Neural crest cell (in vitro differentiated cells): ENCODE data around the gene NCAPD2. TPM values are rescaled to one million over a fixed set of nuclear protein-coding genes. Genes with fewer than 3 reads are reported as not detected.

Experiments
- DNase-seq: peaks from one replicate; pipeline ENCODE4 v3.0.0; 2021; ENCODE audit warnings: low read depth, mixed read lengths, low spot score
- H3K27ac Mint-ChIP-seq: one replicate; pipeline ENCODE4 v1.8.0; 2021; ENCODE audit warnings: mild to moderate bottlenecking, mixed read lengths; ENCODE audit not compliant: unreplicated experiment
- H3K27me3 Mint-ChIP-seq: 2 replicates; pipeline ENCODE4 v1.8.0; 2021; ENCODE audit warnings: low read depth, mild to moderate bottlenecking, mixed read lengths
- H3K36me3 Mint-ChIP-seq: 2 replicates; pipeline ENCODE4 v1.8.0; 2021; ENCODE audit warnings: low read depth, mild to moderate bottlenecking, mixed read lengths
- H3K4me1 Mint-ChIP-seq: 2 replicates; pipeline ENCODE4 v1.8.0; 2021; ENCODE audit warnings: mixed read lengths
- H3K4me3 Mint-ChIP-seq: one replicate; pipeline ENCODE4 v1.8.0; 2021; ENCODE audit warnings: mild to moderate bottlenecking, mixed read lengths
- H3K9me3 Mint-ChIP-seq: 2 replicates; pipeline ENCODE4 v1.8.0; 2021; ENCODE audit warnings: mixed read lengths
- CTCF ChIP-seq: fragments of 200-600 bp; sonication (generic); conservative IDR thresholded peaks from 2 replicates; pipeline ENCODE4 v1.5.0; 2021; ENCODE audit warnings: antibody characterized with exemption, mild to moderate bottlenecking
- total RNA-seq: library from RNA; stranded (reverse); gene quantifications from 2 replicates; pipeline ENCODE4 v1.2.1, GENCODE V29; 2021

The NCAPD2 gene
- total RNA-seq, 1 donor from 2014 or later: 133 TPM

DNA sequence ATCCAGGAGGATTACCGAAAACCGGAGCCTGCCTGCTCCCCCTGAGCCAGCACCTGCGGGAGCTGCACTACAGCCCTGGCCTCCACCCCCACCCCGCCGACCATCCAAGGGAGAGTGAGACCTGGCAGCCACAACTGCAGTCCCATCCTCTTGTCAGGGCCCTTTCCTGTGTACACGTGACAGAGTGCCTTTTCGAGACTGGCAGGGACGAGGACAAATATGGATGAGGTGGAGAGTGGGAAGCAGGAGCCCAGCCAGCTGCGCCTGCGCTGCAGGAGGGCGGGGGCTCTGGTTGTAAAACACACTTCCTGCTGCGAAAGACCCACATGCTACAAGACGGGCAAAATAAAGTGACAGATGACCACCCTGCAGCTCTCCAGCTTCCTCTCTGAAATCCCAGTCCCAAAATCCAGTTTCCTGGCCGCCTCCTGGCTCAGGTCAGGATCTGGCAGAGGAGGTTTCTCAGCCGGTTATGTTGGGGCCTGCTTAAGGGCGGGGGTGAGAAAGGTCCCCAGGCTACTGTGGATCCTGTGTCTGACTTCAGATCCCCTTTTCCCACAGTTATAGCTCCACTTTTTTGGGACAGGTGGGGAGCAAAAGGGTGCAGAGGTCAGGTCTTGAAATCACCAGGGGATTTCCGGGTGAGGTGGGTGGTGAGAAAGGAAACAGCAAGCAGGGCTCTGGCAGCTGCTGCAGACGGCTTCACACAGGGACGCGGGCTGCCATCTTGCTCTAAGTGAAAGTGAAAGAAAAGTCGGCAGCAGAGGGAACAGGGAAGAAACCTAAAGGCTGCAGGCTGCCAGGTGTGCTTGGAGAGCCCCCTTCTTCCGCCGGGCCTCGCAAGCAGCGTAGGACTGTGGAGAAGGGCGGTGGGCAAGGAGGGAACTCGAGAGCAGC is 42.3 kb upstream of the NCAPD2 start, which contains the start of gene TAPBPL:
Gene TAPBPL (plus strand): TSS at position 695 of the 897 bp plus-strand sequence. CDS start 207 bp downstream, outside the sequence.
- no peak for TF ChIP-seq CTCF
- Mint-ChIP-seq H3K9me3 (no peaks in the 10 kb centered on the region), H3K4me1 (peaks cover 26% of the 10 kb centered on the region), H3K27me3 (no peaks in the 10 kb centered on the region), H3K27ac (peak within 1 kb of the TSS; percentile 92), H3K4me3 (peak within 1 kb of the TSS; percentile 87), H3K36me3 (no peaks in the 10 kb centered on the region)
- DNase-seq: peak; percentile 44

DNA sequence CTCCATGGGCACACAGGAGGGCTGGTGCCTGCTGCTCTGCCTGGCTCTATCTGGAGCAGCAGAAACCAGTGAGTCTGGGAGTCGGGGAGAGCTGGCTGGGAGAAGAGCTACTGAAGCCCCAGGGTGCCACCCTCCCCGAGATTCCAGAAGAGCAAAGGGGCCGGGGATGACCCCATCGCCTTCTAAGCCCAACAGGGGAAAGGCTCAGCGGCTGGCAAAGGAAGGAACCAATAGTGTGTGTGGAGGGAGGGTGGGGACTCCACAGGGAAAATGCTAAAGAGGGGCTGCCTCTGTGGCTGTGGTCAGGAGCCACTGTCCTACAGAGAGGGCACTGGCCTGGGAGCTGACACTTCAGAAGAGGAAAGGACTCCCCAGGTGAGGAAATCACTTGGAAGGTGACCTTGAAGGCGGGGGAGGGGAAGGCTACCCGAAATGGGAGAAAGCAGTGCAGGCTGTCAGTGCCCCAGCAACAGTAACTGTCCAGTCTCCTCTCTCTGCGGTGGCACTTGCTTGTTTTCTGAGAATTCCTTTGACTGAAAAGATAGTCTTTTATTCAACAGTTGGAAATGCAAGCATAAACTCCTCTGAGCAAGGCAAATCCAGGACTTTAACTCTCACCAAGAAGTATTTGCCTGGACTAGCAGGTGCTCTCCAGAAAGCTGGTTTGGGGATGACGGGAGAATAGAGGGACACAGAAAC is 41.5 kb upstream of the NCAPD2 start:
- Mint-ChIP-seq H3K27me3 (no peaks in the 10 kb centered on the region), H3K4me1 (peaks cover 26% of the 10 kb centered on the region), H3K9me3 (no peaks in the 10 kb centered on the region), H3K36me3 (no peaks in the 10 kb centered on the region), H3K4me3 (peak overlapping the region; percentile 87), H3K27ac (peak overlapping the region; percentile 92)
- no peak for DNase-seq
- no peak for TF ChIP-seq CTCF

DNA sequence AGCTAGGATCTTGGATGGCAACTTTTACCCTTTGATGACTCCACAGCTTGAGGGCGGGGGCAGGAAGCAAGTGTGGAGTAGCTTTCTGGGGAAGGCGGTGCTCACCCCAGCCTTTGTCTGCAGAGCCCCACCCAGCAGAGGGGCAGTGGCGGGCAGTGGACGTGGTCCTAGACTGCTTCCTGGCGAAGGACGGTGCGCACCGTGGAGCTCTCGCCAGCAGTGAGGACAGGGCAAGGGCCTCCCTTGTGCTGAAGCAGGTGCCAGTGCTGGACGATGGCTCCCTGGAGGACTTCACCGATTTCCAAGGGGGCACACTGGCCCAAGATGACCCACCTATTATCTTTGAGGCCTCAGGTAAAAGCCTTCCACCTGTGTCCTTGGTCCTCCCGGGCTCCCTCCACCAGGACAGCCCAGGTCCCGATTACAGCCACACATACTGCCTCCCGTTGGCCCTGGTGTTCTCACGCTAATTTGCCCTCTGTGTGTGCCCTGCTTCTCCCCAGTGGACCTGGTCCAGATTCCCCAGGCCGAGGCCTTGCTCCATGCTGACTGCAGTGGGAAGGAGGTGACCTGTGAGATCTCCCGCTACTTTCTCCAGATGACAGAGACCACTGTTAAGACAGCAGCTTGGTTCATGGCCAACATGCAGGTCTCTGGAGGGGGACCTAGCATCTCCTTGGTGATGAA is 40.8 kb upstream of the NCAPD2 start:
- peaks cover 26% of the 10 kb centered on the region for H3K4me1 Mint-ChIP-seq
- no peak for DNase-seq
- no peaks in the 10 kb centered on the region for H3K27me3 Mint-ChIP-seq
- H3K36me3 Mint-ChIP-seq: no peaks in the 10 kb centered on the region
- no peak overlapping the region for H3K27ac Mint-ChIP-seq
- no peaks in the 10 kb centered on the region for H3K9me3 Mint-ChIP-seq
- no peak overlapping the region for H3K4me3 Mint-ChIP-seq
- TF ChIP-seq CTCF: no peak

- no peak overlapping the region for H3K4me3 Mint-ChIP-seq
- no peak overlapping the region for H3K27ac Mint-ChIP-seq
- DNase-seq: no peak
- no peaks in the 10 kb centered on the region for H3K27me3 Mint-ChIP-seq
- H3K36me3 Mint-ChIP-seq: peaks cover 4% of the 10 kb centered on the region
- no peak for TF ChIP-seq CTCF
- no peaks in the 10 kb centered on the region for H3K9me3 Mint-ChIP-seq
- H3K4me1 Mint-ChIP-seq: peaks cover 8% of the 10 kb centered on the region
Observed at GRCh38 chr12:6457220-6457945, 36.5 kb upstream of the NCAPD2 start.
